Measurements from ENCODE around the gene RGS7.

Gene RGS7

DNA sequence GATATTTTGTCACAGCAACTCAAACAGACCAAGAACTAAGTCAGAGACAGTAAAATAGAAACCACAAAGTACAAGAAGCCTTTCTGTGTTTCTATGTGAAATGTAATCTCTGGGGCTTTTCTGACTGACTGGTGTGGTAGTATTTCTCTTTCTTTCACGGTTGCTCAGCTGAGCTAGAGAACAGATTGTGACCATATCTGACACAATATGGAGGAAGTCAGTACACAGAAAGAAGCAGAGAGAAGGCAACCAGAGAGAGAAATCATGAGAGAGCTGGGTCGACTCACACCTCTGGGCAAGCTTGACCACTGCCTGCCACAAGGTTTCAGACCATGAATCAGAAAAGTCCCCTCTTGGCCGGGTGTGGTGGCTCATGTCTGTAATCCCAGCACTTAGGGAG is 536.2 kb downstream of the RGS7 start:
- DNase-seq, result no peak
- no peak overlapping the region for H3K4me3 ChIP-seq (ENCODE audit: low read depth, low read length)
- TF ChIP-seq, protein P1, sequence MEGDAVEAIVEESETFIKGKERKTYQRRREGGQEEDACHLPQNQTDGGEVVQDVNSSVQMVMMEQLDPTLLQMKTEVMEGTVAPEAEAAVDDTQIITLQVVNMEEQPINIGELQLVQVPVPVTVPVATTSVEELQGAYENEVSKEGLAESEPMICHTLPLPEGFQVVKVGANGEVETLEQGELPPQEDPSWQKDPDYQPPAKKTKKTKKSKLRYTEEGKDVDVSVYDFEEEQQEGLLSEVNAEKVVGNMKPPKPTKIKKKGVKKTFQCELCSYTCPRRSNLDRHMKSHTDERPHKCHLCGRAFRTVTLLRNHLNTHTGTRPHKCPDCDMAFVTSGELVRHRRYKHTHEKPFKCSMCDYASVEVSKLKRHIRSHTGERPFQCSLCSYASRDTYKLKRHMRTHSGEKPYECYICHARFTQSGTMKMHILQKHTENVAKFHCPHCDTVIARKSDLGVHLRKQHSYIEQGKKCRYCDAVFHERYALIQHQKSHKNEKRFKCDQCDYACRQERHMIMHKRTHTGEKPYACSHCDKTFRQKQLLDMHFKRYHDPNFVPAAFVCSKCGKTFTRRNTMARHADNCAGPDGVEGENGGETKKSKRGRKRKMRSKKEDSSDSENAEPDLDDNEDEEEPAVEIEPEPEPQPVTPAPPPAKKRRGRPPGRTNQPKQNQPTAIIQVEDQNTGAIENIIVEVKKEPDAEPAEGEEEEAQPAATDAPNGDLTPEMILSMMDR (IDR thresholded peaks at IDR 0.05; ENCODE audit: low read depth, low read length), result no peak
- H3K27me3 ChIP-seq, result no peaks in the 10 kb centered on the region
- H3K4me1 ChIP-seq, result no peaks in the 10 kb centered on the region
- H3K9me3 ChIP-seq, result no peaks in the 10 kb centered on the region; the same call in 1 of the 2 replicates
- H3K36me3 ChIP-seq, result no peaks in the 10 kb centered on the region

- Histone ChIP-seq H3K9me3 (no peaks in the 10 kb centered on the region; the same call in 1 of the 2 replicates), H3K4me1 (no peaks in the 10 kb centered on the region), H3K36me3 (no peaks in the 10 kb centered on the region), H3K27me3 (no peaks in the 10 kb centered on the region), H3K4me3 (ENCODE audit: low read depth, low read length) (no peak overlapping the region)
- TF ChIP-seq, protein P1 (IDR thresholded peaks at IDR 0.05; ENCODE audit: low read depth, low read length), result no peak
- DNase-seq, result no peak
These were observed 540.5 kb downstream of the RGS7 start for GRCh38 chr1:240816472-240816871.

DNA sequence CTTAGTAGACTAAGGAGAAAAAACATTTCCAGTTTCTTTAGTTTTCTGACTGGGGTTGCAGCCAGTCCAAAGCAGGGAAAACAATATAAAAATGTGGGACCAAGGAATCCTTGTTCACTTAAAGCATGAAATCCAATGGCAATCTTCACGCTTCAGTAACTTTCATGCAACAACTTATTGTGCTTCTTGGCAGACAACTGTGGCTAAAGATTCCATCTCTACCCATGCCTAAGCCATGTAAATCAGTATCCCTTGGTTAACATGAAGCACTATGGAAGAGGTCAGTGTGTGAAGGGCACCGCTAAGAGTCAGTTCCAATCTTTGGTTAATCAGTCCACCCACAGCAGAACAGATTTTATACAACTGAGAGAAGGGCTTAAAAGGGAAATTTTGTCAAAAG is 543.3 kb downstream of the RGS7 start:
- no peak for DNase-seq
- no peaks in the 10 kb centered on the region for H3K4me1 ChIP-seq
- H3K4me3 ChIP-seq (ENCODE audit: low read depth, low read length), result no peak overlapping the region
- no peaks in the 10 kb centered on the region for H3K27me3 ChIP-seq
- TF ChIP-seq, protein P1 (IDR thresholded peaks at IDR 0.05; ENCODE audit: low read depth, low read length), result no peak
- H3K9me3 ChIP-seq, result no peaks in the 10 kb centered on the region; the same call in 1 of the 2 replicates
- H3K36me3 ChIP-seq, result no peaks in the 10 kb centered on the region

DNA sequence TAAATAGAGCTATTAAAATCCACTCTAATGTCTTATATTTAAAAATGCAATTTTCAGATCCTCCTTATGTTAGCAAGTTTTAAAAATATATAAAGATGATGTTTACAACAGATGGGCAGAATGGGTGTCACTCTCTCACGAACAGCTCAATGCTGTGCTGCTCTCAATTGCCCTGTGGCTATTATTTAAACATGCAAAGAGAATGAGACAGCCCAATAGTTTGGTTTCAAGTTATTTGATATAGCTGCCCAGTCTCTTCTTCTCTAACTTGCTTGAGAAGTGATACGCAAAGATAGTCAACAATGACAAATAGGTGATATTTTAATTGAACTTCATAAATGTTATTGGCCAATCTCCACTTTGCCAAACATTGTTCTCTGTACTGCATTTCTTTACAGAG is 545.7 kb downstream of the RGS7 start:
- Histone ChIP-seq H3K27me3 (no peaks in the 10 kb centered on the region), H3K4me1 (no peaks in the 10 kb centered on the region), H3K9me3 (no peaks in the 10 kb centered on the region), H3K36me3 (no peaks in the 10 kb centered on the region), H3K4me3 (ENCODE audit: low read depth, low read length) (no peak overlapping the region)
- TF ChIP-seq, protein P1 (IDR thresholded peaks at IDR 0.05; ENCODE audit: low read depth, low read length), result no peak
- no peak for DNase-seq

DNA sequence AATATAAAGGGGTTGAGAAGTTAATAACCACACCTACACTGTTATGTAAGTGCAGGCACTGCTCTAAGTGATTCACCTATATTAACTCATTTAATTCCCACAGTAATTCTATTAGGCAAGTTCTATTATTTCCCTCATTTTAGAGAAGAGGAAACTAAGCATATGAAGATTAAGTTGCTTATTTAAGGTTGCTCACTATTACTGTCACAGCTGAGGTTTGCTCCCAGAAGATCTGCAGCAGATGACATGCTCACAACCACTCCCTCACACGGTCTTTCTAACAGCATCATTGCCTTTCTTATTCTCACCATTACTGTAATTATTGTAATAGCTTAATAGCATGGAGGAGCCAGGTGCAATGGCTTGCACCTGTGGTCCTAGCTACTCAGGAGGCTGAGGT is 548.6 kb downstream of the RGS7 start:
- TF ChIP-seq, protein P1 (IDR thresholded peaks at IDR 0.05; ENCODE audit: low read depth, low read length), result no peak
- Histone ChIP-seq H3K4me1 (no peaks in the 10 kb centered on the region), H3K27me3 (no peaks in the 10 kb centered on the region), H3K4me3 (ENCODE audit: low read depth, low read length) (no peak overlapping the region), H3K36me3 (no peaks in the 10 kb centered on the region), H3K9me3 (no peaks in the 10 kb centered on the region)
- DNase-seq, result no peak

- Histone ChIP-seq H3K27me3 (no peaks in the 10 kb centered on the region), H3K4me1 (no peaks in the 10 kb centered on the region), H3K4me3 (ENCODE audit: low read depth, low read length) (no peak overlapping the region), H3K36me3 (no peaks in the 10 kb centered on the region), H3K9me3 (no peaks in the 10 kb centered on the region)
- no peak for DNase-seq
- TF ChIP-seq, protein P1 (IDR thresholded peaks at IDR 0.05; ENCODE audit: low read depth, low read length), result no peak
These were observed 550.7 kb downstream of the RGS7 start for GRCh38 chr1:240806200-240806745.
